ENCODE measurements around the gene COL8A2.

The COL8A2 gene

DNA sequence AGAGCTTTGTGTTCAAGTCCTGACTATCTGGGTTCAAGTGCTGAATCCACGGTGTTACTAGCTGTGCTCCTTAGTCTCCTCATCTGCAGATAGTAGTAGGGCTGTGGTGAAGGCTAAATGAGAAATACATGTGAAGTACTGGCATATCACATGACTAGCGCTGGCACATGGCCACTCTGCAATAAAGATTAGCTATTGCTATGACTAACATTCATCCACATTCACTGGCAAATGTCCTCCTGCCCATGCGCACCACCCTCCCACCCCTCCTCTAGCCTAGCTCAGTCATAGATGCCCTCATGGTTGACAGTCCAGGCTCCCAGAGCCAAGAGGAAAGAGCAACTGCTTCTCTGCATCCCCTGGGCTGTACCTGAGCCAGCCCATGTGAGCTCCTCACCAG is 8.5 kb upstream of the COL8A2 start:
- H3K4me1 ChIP-seq (ENCODE audit: control insufficient read depth, insufficient read depth, low read length) = no peaks in the 10 kb centered on the region
- no peak overlapping the region for H3K27ac ChIP-seq (ENCODE audit: extremely low read depth, low read depth, low read length)
- ChIA-PET POLR2A (interaction anchor here (0.6 to 1.9 kb wide), 3 partner anchors 20 to 37 kb away, joined by 3 to 9 read pairs (median 7); no protein-coding TSS in a partner anchor), CTCF (interaction anchor here (0.6 to 7.2 kb wide), 18 partner anchors 8 to 1245 kb away, joined by 3 to 156 read pairs (median 5); partner anchors contain the start of gene TRAPPC3)
- H3K9me3 ChIP-seq (ENCODE audit: control insufficient read depth, insufficient read depth, low read depth, low read length) = no peaks in the 10 kb centered on the region
- peaks cover 0 to 28% of the 10 kb centered on the region in 2 experiments; a peak in 2 of 3 replicates for H3K36me3 ChIP-seq (ENCODE audit: control insufficient read depth in 2 of 2, insufficient read depth in 1 of 2, low read length in 2 of 2)
- no peak overlapping the region for H3K4me3 ChIP-seq (ENCODE audit: low read depth, low read length)
- TF ChIP-seq ZNF747 (tag by site-specific recombination; IDR thresholded peaks at IDR 0.05) (no peak), SP7 (tag by site-specific recombination; IDR thresholded peaks at IDR 0.05) (no peak), ZNF335 (tag by site-specific recombination; conservative IDR thresholded peaks at IDR 0.05) (peak; percentile 59), ZNF707 (tag by site-specific recombination; IDR thresholded peaks at IDR 0.05) (no peak), ZNF114 (tag by site-specific recombination; IDR thresholded peaks at IDR 0.05) (no peak), ZNF292 (tag by site-specific recombination; IDR thresholded peaks at IDR 0.05; ENCODE audit: borderline replicate concordance, low read depth) (no peak), ZNF184 (tag by site-specific recombination; IDR thresholded peaks at IDR 0.05) (no peak), ZNF24 (tag by site-specific recombination; IDR thresholded peaks at IDR 0.05) (peak; percentile 62), ZXDB (tag by site-specific recombination; IDR thresholded peaks at IDR 0.05) (0 out of 2 replicates have a peak, but pooled peaks have one; percentile 37), ZNF660 (tag by site-specific recombination; IDR thresholded peaks at IDR 0.05) (no peak), ZBTB17 (tag by site-specific recombination; IDR thresholded peaks at IDR 0.05) (peak; percentile 91), ZNF600 (tag by site-specific recombination; IDR thresholded peaks at IDR 0.05) (peak; percentile 52; the same call in 1 of the 2 replicates), RBAK (tag by site-specific recombination; IDR thresholded peaks at IDR 0.05) (no peak), ZNF777 (tag by site-specific recombination; IDR thresholded peaks at IDR 0.05; ENCODE audit: borderline replicate concordance) (no peak), ZNF133 (tag by site-specific recombination; IDR thresholded peaks at IDR 0.05) (no peak), ZNF2 (tag by site-specific recombination; IDR thresholded peaks at IDR 0.05) (no peak), GLIS1 (tag by site-specific recombination; IDR thresholded peaks at IDR 0.05) (no peak), ZNF324 (tag by site-specific recombination; IDR thresholded peaks at IDR 0.05) (0 out of 2 replicates have a peak, but pooled peaks have one; percentile 17), ZNF785 (tag by site-specific recombination; IDR thresholded peaks at IDR 0.05) (no peak), ZSCAN30 (tag by site-specific recombination; IDR thresholded peaks at IDR 0.05) (no peak), ZNF248 (tag by site-specific recombination; IDR thresholded peaks at IDR 0.05) (no peak), GLI2 (tag by site-specific recombination; IDR thresholded peaks at IDR 0.05; ENCODE audit: borderline replicate concordance, low read depth) (no peak), ZNF529 (tag by site-specific recombination; IDR thresholded peaks at IDR 0.05; ENCODE audit: insufficient replicate concordance) (no peak), GLI4 (tag by site-specific recombination; IDR thresholded peaks at IDR 0.05) (no peak)
- TF ChIP-seq, protein P1, sequence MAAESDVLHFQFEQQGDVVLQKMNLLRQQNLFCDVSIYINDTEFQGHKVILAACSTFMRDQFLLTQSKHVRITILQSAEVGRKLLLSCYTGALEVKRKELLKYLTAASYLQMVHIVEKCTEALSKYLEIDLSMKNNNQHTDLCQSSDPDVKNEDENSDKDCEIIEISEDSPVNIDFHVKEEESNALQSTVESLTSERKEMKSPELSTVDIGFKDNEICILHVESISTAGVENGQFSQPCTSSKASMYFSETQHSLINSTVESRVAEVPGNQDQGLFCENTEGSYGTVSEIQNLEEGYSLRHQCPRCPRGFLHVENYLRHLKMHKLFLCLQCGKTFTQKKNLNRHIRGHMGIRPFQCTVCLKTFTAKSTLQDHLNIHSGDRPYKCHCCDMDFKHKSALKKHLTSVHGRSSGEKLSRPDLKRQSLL (tag by site-specific recombination; IDR thresholded peaks at IDR 0.05) = no peak
- TF ChIP-seq, protein P2, sequence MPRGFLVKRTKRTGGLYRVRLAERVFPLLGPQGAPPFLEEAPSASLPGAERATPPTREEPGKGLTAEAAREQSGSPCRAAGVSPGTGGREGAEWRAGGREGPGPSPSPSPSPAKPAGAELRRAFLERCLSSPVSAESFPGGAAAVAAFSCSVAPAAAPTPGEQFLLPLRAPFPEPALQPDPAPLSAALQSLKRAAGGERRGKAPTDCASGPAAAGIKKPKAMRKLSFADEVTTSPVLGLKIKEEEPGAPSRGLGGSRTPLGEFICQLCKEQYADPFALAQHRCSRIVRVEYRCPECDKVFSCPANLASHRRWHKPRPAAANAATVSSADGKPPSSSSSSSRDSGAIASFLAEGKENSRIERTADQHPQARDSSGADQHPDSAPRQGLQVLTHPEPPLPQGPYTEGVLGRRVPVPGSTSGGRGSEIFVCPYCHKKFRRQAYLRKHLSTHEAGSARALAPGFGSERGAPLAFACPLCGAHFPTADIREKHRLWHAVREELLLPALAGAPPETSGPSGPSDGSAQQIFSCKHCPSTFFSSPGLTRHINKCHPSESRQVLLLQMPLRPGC (tag by site-specific recombination; IDR thresholded peaks at IDR 0.05) = peak; percentile 27; the same call in 1 of the 2 replicates
- TF ChIP-seq, protein P3, sequence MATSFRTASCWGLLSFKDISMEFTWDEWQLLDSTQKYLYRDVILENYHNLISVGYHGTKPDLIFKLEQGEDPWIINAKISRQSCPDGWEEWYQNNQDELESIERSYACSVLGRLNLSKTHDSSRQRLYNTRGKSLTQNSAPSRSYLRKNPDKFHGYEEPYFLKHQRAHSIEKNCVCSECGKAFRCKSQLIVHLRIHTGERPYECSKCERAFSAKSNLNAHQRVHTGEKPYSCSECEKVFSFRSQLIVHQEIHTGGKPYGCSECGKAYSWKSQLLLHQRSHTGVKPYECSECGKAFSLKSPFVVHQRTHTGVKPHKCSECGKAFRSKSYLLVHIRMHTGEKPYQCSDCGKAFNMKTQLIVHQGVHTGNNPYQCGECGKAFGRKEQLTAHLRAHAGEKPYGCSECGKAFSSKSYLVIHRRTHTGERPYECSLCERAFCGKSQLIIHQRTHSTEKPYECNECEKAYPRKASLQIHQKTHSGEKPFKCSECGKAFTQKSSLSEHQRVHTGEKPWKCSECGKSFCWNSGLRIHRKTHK (tag by site-specific recombination; IDR thresholded peaks at IDR 0.05) = no peak
- TF ChIP-seq, protein P4, sequence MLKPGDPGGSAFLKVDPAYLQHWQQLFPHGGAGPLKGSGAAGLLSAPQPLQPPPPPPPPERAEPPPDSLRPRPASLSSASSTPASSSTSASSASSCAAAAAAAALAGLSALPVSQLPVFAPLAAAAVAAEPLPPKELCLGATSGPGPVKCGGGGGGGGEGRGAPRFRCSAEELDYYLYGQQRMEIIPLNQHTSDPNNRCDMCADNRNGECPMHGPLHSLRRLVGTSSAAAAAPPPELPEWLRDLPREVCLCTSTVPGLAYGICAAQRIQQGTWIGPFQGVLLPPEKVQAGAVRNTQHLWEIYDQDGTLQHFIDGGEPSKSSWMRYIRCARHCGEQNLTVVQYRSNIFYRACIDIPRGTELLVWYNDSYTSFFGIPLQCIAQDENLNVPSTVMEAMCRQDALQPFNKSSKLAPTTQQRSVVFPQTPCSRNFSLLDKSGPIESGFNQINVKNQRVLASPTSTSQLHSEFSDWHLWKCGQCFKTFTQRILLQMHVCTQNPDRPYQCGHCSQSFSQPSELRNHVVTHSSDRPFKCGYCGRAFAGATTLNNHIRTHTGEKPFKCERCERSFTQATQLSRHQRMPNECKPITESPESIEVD (tag by site-specific recombination; IDR thresholded peaks at IDR 0.05) = no peak
- TF ChIP-seq, protein P5, sequence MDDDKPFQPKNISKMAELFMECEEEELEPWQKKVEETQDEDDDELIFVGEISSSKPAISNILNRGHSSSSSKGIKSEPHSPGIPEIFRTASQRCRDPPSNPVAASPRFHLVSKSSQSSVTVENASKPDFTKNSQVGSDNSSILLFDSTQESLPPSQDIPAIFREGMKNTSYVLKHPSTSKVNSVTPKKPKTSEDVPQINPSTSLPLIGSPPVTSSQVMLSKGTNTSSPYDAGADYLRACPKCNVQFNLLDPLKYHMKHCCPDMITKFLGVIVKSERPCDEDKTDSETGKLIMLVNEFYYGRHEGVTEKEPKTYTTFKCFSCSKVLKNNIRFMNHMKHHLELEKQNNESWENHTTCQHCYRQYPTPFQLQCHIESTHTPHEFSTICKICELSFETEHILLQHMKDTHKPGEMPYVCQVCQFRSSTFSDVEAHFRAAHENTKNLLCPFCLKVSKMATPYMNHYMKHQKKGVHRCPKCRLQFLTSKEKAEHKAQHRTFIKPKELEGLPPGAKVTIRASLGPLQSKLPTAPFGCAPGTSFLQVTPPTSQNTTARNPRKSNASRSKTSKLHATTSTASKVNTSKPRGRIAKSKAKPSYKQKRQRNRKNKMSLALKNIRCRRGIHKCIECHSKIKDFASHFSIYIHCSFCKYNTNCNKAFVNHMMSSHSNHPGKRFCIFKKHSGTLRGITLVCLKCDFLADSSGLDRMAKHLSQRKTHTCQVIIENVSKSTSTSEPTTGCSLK (tag by site-specific recombination; IDR thresholded peaks at IDR 0.05) = no peak
